Coronary artery (tissue), 2 donors: ENCODE results near the gene ABCG4.

Experiments used
- DNase-seq: peaks from one replicate; pipeline ENCODE4 v3.0.0-alpha.2; 2017; ENCODE audit warnings: low spot score
- H3K27ac ChIP-seq, 2 donors: fragments of 200-600 bp; sonication (generic); one replicate each; pipeline ENCODE4 v1.5.1; 2016 to 2019
- H3K4me3 ChIP-seq: fragments of 200-600 bp; sonication (generic); 2 replicates; pipeline ENCODE4 v1.5.1; 2016; ENCODE audit warnings: mild to moderate bottlenecking, moderate library complexity
- TF ChIP-seq, protein P1 (sequence below): fragments of 200-600 bp; sonication (generic); IDR thresholded peaks from one replicate; pipeline ENCODE4 v1.5.1; 2019; ENCODE audit warnings: antibody characterized with exemption

Gene ABCG4

GRCh38 chr11:119172513-119172912, 23.7 kb downstream of the ABCG4 start:
- TF ChIP-seq, protein P1, sequence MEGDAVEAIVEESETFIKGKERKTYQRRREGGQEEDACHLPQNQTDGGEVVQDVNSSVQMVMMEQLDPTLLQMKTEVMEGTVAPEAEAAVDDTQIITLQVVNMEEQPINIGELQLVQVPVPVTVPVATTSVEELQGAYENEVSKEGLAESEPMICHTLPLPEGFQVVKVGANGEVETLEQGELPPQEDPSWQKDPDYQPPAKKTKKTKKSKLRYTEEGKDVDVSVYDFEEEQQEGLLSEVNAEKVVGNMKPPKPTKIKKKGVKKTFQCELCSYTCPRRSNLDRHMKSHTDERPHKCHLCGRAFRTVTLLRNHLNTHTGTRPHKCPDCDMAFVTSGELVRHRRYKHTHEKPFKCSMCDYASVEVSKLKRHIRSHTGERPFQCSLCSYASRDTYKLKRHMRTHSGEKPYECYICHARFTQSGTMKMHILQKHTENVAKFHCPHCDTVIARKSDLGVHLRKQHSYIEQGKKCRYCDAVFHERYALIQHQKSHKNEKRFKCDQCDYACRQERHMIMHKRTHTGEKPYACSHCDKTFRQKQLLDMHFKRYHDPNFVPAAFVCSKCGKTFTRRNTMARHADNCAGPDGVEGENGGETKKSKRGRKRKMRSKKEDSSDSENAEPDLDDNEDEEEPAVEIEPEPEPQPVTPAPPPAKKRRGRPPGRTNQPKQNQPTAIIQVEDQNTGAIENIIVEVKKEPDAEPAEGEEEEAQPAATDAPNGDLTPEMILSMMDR = no peak
- no peak for DNase-seq
- H3K4me3 ChIP-seq = no peak overlapping the region

GRCh38 chr11:119173453-119173852, 24.6 kb downstream of the ABCG4 start:
- no peak overlapping the region for H3K4me3 ChIP-seq
- TF ChIP-seq, protein P1 = no peak
- no peak for DNase-seq
- no peak overlapping the region for H3K27ac ChIP-seq

More at GRCh38 chr11:119172513-119172912, 23.7 kb downstream of the ABCG4 start:
- H3K27ac ChIP-seq = no peak overlapping the region

DNA sequence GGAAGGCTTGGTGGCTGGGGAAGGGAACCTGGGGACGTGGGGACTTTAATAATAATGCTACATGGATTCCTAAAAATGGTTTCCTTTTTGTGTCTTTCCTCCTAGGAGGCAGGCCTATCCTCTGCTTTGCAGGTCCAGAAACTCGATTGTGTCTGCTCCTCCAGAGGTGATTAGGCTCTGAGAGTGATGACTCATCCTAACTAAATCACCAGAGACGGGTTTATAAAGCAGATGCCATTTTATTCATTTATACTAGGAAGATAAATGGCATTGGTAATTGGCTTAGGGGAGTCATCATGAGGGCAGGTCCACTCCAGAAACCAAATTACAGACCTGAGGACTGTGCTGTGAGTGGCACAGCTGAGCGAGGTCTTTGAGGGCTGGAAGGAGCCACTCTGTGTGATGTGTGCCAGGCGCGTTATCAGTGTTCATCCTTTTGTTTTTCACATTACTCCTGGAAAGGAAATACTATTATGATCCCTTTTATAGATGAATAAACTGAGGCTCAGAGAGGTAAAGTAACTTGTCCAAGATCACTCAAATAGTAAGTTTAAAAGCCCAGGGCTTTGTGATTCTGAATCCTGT, 26.7 kb downstream of the ABCG4 start:
- DNase-seq = no peak
- TF ChIP-seq, protein P1 = no peak
- no peak overlapping the region for H3K4me3 ChIP-seq
- no peak overlapping the region for H3K27ac ChIP-seq

DNA sequence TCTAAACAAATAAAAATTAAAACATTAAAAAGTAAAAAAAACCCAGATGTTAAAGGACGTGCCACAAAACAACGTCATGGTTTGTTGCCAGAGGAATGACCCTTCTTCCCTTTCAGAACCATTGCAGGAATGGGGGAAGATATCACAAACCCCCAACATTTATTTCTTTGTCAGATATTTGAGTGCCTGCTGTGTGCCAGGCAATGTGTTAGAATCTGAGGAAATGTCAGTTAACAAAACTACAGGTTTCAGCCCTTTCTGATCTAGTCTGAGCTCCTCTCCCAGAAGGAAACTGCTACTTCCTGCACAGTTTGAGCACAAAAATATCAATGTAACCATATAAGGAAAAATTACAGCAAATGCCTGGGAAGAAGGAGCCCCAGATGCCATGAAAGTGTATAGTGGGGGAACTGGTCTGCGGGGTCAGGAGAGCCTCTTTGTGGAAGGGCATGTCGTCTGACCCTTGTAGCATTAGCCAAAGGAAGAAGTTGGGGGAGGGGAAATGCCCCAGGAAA, 29.4 kb downstream of the ABCG4 start:
- TF ChIP-seq, protein P1 = no peak
- H3K27ac ChIP-seq = no peak overlapping the region
- no peak for DNase-seq
- H3K4me3 ChIP-seq = no peak overlapping the region

- no peak for DNase-seq
- TF ChIP-seq, protein P1 = no peak
These were observed 30.5 kb downstream of the ABCG4 start for GRCh38 chr11:119179342-119179741.

GRCh38 chr11:119179983-119180382, 31.1 kb downstream of the ABCG4 start:
- TF ChIP-seq, protein P1 = no peak
- H3K4me3 ChIP-seq = no peak overlapping the region
- DNase-seq = no peak
- H3K27ac ChIP-seq = no peak overlapping the region

More at GRCh38 chr11:119179342-119179741, 30.5 kb downstream of the ABCG4 start:
- H3K27ac ChIP-seq = no peak overlapping the region
- H3K4me3 ChIP-seq = no peak overlapping the region
